WTC11 (cell line): Measurements from ENCODE around the gene ATG101. TPM values are rescaled to one million over a fixed set of nuclear protein-coding genes. Genes with fewer than 3 reads are reported as not detected.
A peak's percentile ranks its signal among the peaks of the same experiment; 100 is the strongest.

Experiments
- ATAC-seq: fragments of 200-7000 bp; cut with Tn5 transposase; 2 replicates; pipeline ENCODE4 v1.10.0; 2021; ENCODE audit warnings: mild to moderate bottlenecking, moderate library complexity
- CTCF ChIA-PET: fragments of 300-600 bp; sonication (Branson Sonifier 250); formaldehyde crosslinking; loops from one replicate; lab custom pipeline; 2021; ENCODE audit warnings: antibody characterized with exemption; lab: Charles Lee
- POLR2A ChIA-PET: fragments of 350-600 bp; sonication (Branson Sonifier 250); formaldehyde crosslinking; loops from one replicate; lab custom pipeline; 2021; ENCODE audit warnings: antibody characterized with exemption; lab: Charles Lee
- DNase-seq: peaks from one replicate; pipeline ENCODE4 v3.0.0; 2021; ENCODE audit warnings: low spot score
- H3K27ac Mint-ChIP-seq: 2 replicates; pipeline ENCODE4 v1.8.0; 2021; ENCODE audit warnings: mixed read lengths
- H3K27me3 Mint-ChIP-seq: 2 replicates; pipeline ENCODE4 v1.8.0; 2021; ENCODE audit warnings: low read depth, mild to moderate bottlenecking, moderate library complexity, mixed read lengths
- H3K36me3 Mint-ChIP-seq: 2 replicates; pipeline ENCODE4 v1.8.0; 2021; ENCODE audit warnings: mixed read lengths
- H3K4me1 Mint-ChIP-seq: 2 replicates; pipeline ENCODE4 v1.8.0; 2022; ENCODE audit warnings: mixed read lengths
- H3K4me3 Mint-ChIP-seq: 2 replicates; pipeline ENCODE4 v1.8.0; 2021; ENCODE audit warnings: mild to moderate bottlenecking, moderate library complexity, mixed read lengths
- H3K9me3 Mint-ChIP-seq: 2 replicates; pipeline ENCODE4 v1.8.0; 2021; ENCODE audit warnings: mixed read lengths
- CREB1 ChIP-seq: sonication (generic); formaldehyde crosslinking; IDR thresholded peaks from 2 replicates; pipeline ENCODE4 v1.8.0; 2023; ENCODE audit warnings: mild to moderate bottlenecking, missing genetic modification reagents
- FOXP1 ChIP-seq: sonication (generic); formaldehyde crosslinking; IDR thresholded peaks from 2 replicates; pipeline ENCODE4 v1.8.0; 2022; ENCODE audit warnings: missing genetic modification reagents, mild to moderate bottlenecking, moderate library complexity, borderline replicate concordance
- JAZF1 ChIP-seq: fragments of 250-450 bp; sonication (Bioruptor Pico); IDR thresholded peaks from 2 replicates; pipeline ENCODE4 v1.9.0; 2021; ENCODE audit warnings: moderate library complexity, mild to moderate bottlenecking, inconsistent platforms
- KAT7 ChIP-seq: sonication (generic); formaldehyde crosslinking; IDR thresholded peaks from 2 replicates; pipeline ENCODE4 v1.8.1; 2023; ENCODE audit warnings: missing genetic modification reagents, mild to moderate bottlenecking, borderline replicate concordance
- PRRX2 ChIP-seq: fragments of 250-450 bp; sonication (Bioruptor Pico); IDR thresholded peaks from 2 replicates; pipeline ENCODE4 v1.8.0; 2021; ENCODE audit warnings: mild to moderate bottlenecking
- RELA ChIP-seq: sonication (generic); formaldehyde crosslinking; IDR thresholded peaks from 2 replicates; pipeline ENCODE4 v1.8.1; 2022; ENCODE audit warnings: missing genetic modification reagents, mild to moderate bottlenecking, borderline replicate concordance
- RORB ChIP-seq: fragments of 250-450 bp; sonication (Bioruptor Pico); IDR thresholded peaks from 2 replicates; pipeline ENCODE4 v1.9.0; 2021; ENCODE audit warnings: mild to moderate bottlenecking
- TCF7 ChIP-seq: sonication (generic); formaldehyde crosslinking; IDR thresholded peaks from 2 replicates; pipeline ENCODE4 v1.8.0; 2022; ENCODE audit warnings: mild to moderate bottlenecking, low read depth, missing genetic modification reagents, moderate library complexity
- TEAD4 ChIP-seq: sonication (generic); formaldehyde crosslinking; IDR thresholded peaks from 2 replicates; pipeline ENCODE4 v1.8.0; 2022; ENCODE audit warnings: mild to moderate bottlenecking, missing genetic modification reagents
- TP53 ChIP-seq: sonication (generic); formaldehyde crosslinking; IDR thresholded peaks from 2 replicates; pipeline ENCODE4 v1.8.1; 2023; ENCODE audit warnings: mild to moderate bottlenecking, missing genetic modification reagents
- ZNF396 ChIP-seq: fragments of 250-450 bp; sonication (Bioruptor Pico); IDR thresholded peaks from 2 replicates; pipeline ENCODE4 v1.8.0; 2021; ENCODE audit warnings: mild to moderate bottlenecking, moderate library complexity, borderline replicate concordance
- total RNA-seq: library from RNA; stranded (reverse); gene quantifications from 3 replicates; pipeline ENCODE4 v1.2.3, GENCODE V29; 2021
- TF ChIP-seq, protein P1 (sequence below): sonication (generic); formaldehyde crosslinking; IDR thresholded peaks from 2 replicates; pipeline ENCODE4 v1.8.1; 2023; ENCODE audit warnings: mild to moderate bottlenecking, missing genetic modification reagents
- TF ChIP-seq, protein P2 (sequence below): sonication (generic); formaldehyde crosslinking; IDR thresholded peaks from 2 replicates; pipeline ENCODE4 v1.8.1; 2022; ENCODE audit warnings: mild to moderate bottlenecking, missing genetic modification reagents, moderate library complexity, borderline replicate concordance
- TF ChIP-seq, protein P3 (sequence below): sonication (generic); formaldehyde crosslinking; IDR thresholded peaks from 2 replicates; pipeline ENCODE4 v1.8.1; 2023; ENCODE audit warnings: mild to moderate bottlenecking, moderate library complexity, missing genetic modification reagents
- TF ChIP-seq, protein P4 (sequence below): fragments of 250-450 bp; sonication (Bioruptor Pico); IDR thresholded peaks from 2 replicates; pipeline ENCODE4 v1.8.0; 2021; ENCODE audit warnings: mild to moderate bottlenecking
- TF ChIP-seq, protein P5 (sequence below): sonication (generic); formaldehyde crosslinking; conservative IDR thresholded peaks from 2 replicates; pipeline ENCODE4 v1.8.1; 2022; ENCODE audit warnings: mild to moderate bottlenecking, missing genetic modification reagents
- TF ChIP-seq, protein P6 (sequence below): sonication (generic); formaldehyde crosslinking; IDR thresholded peaks from 2 replicates; pipeline ENCODE4 v1.8.1; 2023; ENCODE audit warnings: mild to moderate bottlenecking, missing genetic modification reagents, borderline replicate concordance
- TF ChIP-seq, protein P7 (sequence below): sonication (generic); formaldehyde crosslinking; IDR thresholded peaks from 2 replicates; pipeline ENCODE4 v1.8.1; 2023; ENCODE audit warnings: mild to moderate bottlenecking, missing genetic modification reagents, moderate library complexity
- TF ChIP-seq, protein P8 (sequence below): sonication (generic); formaldehyde crosslinking; IDR thresholded peaks from 2 replicates; pipeline ENCODE4 v1.8.0; 2023; ENCODE audit warnings: missing genetic modification reagents, mild to moderate bottlenecking, borderline replicate concordance

Gene ATG101
- total RNA-seq, 1 experiment from 2014 or later = 52.1 TPM

DNA sequence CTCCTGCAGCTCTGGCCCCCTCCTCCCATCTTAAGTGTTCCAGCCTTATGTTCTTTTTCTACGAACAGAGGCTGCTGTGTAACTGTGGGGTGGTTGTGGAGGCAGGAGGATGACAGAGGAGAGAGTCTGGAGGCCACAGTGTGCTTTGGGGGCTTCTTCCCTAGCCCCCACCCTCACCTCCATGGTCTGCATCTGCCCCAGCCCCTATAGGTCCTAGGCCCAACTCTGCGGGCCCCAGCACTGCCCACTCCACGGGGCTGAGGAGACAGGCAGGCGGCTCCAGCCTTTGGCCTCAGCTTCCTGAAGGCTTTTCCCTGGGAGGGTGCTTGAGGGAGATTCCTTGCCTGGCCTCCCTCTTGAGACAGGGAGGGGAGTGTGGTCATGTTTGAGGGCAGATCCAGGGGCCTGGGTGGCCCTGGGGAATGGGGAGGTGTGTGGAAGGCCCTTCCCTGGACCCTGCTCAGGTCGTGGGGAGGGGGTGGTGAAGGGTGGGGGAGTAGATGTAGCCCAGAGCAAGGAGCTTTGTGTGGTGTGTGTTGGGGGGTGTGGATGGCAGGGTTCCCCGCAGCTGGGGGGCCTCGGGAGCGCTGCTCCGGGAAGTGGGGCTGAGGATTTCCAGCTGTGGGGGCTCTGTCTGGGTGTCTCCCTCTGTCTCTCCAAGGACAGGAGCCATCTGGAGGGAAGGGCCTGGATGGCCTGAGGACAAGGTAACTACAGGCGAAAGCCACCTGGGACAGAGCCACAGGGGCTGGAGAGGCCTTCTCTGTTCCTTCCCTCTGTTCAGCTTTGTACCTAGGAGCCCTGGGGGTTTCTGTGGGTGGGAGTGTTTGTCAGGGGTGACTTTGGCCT, 10.8 kb downstream of the ATG101 start (continued):
- TF ChIP-seq, protein P1, sequence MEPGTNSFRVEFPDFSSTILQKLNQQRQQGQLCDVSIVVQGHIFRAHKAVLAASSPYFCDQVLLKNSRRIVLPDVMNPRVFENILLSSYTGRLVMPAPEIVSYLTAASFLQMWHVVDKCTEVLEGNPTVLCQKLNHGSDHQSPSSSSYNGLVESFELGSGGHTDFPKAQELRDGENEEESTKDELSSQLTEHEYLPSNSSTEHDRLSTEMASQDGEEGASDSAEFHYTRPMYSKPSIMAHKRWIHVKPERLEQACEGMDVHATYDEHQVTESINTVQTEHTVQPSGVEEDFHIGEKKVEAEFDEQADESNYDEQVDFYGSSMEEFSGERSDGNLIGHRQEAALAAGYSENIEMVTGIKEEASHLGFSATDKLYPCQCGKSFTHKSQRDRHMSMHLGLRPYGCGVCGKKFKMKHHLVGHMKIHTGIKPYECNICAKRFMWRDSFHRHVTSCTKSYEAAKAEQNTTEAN (CRISPR knock-in tag) = no peak
- TF ChIP-seq, protein P2, sequence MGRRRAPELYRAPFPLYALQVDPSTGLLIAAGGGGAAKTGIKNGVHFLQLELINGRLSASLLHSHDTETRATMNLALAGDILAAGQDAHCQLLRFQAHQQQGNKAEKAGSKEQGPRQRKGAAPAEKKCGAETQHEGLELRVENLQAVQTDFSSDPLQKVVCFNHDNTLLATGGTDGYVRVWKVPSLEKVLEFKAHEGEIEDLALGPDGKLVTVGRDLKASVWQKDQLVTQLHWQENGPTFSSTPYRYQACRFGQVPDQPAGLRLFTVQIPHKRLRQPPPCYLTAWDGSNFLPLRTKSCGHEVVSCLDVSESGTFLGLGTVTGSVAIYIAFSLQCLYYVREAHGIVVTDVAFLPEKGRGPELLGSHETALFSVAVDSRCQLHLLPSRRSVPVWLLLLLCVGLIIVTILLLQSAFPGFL (CRISPR knock-in tag) = no peak
- TF ChIP-seq, protein P3, sequence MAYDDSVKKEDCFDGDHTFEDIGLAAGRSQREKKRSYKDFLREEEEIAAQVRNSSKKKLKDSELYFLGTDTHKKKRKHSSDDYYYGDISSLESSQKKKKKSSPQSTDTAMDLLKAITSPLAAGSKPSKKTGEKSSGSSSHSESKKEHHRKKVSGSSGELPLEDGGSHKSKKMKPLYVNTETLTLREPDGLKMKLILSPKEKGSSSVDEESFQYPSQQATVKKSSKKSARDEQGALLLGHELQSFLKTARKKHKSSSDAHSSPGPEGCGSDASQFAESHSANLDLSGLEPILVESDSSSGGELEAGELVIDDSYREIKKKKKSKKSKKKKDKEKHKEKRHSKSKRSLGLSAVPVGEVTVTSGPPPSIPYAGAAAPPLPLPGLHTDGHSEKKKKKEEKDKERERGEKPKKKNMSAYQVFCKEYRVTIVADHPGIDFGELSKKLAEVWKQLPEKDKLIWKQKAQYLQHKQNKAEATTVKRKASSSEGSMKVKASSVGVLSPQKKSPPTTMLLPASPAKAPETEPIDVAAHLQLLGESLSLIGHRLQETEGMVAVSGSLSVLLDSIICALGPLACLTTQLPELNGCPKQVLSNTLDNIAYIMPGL (CRISPR knock-in tag) = no peak
- TF ChIP-seq KAT7 = no peak
- TF ChIP-seq, protein P4, sequence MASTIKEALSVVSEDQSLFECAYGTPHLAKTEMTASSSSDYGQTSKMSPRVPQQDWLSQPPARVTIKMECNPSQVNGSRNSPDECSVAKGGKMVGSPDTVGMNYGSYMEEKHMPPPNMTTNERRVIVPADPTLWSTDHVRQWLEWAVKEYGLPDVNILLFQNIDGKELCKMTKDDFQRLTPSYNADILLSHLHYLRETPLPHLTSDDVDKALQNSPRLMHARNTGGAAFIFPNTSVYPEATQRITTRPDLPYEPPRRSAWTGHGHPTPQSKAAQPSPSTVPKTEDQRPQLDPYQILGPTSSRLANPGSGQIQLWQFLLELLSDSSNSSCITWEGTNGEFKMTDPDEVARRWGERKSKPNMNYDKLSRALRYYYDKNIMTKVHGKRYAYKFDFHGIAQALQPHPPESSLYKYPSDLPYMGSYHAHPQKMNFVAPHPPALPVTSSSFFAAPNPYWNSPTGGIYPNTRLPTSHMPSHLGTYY = no peak
- TF ChIP-seq, protein P5, sequence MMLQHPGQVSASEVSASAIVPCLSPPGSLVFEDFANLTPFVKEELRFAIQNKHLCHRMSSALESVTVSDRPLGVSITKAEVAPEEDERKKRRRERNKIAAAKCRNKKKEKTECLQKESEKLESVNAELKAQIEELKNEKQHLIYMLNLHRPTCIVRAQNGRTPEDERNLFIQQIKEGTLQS = no peak
- no peak for TF ChIP-seq RORB (CRISPR knock-in tag)
- TF ChIP-seq TCF7 (CRISPR knock-in tag) = no peak
- TF ChIP-seq TP53 (CRISPR knock-in tag) = no peak
- TF ChIP-seq, protein P6, sequence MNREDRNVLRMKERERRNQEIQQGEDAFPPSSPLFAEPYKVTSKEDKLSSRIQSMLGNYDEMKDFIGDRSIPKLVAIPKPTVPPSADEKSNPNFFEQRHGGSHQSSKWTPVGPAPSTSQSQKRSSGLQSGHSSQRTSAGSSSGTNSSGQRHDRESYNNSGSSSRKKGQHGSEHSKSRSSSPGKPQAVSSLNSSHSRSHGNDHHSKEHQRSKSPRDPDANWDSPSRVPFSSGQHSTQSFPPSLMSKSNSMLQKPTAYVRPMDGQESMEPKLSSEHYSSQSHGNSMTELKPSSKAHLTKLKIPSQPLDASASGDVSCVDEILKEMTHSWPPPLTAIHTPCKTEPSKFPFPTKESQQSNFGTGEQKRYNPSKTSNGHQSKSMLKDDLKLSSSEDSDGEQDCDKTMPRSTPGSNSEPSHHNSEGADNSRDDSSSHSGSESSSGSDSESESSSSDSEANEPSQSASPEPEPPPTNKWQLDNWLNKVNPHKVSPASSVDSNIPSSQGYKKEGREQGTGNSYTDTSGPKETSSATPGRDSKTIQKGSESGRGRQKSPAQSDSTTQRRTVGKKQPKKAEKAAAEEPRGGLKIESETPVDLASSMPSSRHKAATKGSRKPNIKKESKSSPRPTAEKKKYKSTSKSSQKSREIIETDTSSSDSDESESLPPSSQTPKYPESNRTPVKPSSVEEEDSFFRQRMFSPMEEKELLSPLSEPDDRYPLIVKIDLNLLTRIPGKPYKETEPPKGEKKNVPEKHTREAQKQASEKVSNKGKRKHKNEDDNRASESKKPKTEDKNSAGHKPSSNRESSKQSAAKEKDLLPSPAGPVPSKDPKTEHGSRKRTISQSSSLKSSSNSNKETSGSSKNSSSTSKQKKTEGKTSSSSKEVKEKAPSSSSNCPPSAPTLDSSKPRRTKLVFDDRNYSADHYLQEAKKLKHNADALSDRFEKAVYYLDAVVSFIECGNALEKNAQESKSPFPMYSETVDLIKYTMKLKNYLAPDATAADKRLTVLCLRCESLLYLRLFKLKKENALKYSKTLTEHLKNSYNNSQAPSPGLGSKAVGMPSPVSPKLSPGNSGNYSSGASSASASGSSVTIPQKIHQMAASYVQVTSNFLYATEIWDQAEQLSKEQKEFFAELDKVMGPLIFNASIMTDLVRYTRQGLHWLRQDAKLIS = no peak
- TF ChIP-seq, protein P7, sequence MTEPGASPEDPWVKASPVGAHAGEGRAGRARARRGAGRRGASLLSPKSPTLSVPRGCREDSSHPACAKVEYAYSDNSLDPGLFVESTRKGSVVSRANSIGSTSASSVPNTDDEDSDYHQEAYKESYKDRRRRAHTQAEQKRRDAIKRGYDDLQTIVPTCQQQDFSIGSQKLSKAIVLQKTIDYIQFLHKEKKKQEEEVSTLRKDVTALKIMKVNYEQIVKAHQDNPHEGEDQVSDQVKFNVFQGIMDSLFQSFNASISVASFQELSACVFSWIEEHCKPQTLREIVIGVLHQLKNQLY (CRISPR knock-in tag) = no peak

DNA sequence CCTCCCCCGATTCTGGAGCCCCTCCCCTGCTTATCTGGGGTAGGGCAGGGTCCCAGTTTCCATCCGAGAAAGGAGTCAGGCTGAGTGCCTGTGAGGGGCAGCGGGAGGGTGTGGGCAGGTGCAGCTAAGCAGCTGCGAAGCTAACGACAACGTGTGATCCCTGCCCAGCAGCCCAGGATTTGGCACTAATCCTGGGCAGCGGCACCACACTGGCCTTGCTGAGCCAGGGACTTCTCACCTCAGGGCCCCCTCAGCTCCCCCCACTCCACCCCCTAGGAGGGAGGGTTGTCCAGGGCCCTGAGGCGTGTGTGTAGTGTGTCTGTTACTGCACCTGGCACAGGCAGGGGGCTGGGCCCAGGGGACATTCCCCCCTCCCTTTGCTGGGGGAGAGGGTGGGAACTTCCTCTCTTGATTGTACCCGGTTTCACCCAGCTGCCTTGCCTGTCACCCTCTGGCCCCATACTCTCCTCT, 11.5 kb downstream of the ATG101 start:
- no peak overlapping the region for H3K4me3 Mint-ChIP-seq
- POLR2A ChIA-PET = interaction anchor here (0.6 to 3.0 kb wide), 5 partner anchors 12 to 55 kb away, joined by 3 to 11 read pairs (median 4); partner anchors contain the start of genes ATG101 and NR4A1
- TF ChIP-seq JAZF1 (no peak), PRRX2 (CRISPR knock-in tag) (no peak), CREB1 (CRISPR knock-in tag) (no peak), ZNF396 (no peak), RELA (no peak), FOXP1 (CRISPR knock-in tag) (no peak), TEAD4 (CRISPR knock-in tag) (no peak)
- TF ChIP-seq, protein P8, sequence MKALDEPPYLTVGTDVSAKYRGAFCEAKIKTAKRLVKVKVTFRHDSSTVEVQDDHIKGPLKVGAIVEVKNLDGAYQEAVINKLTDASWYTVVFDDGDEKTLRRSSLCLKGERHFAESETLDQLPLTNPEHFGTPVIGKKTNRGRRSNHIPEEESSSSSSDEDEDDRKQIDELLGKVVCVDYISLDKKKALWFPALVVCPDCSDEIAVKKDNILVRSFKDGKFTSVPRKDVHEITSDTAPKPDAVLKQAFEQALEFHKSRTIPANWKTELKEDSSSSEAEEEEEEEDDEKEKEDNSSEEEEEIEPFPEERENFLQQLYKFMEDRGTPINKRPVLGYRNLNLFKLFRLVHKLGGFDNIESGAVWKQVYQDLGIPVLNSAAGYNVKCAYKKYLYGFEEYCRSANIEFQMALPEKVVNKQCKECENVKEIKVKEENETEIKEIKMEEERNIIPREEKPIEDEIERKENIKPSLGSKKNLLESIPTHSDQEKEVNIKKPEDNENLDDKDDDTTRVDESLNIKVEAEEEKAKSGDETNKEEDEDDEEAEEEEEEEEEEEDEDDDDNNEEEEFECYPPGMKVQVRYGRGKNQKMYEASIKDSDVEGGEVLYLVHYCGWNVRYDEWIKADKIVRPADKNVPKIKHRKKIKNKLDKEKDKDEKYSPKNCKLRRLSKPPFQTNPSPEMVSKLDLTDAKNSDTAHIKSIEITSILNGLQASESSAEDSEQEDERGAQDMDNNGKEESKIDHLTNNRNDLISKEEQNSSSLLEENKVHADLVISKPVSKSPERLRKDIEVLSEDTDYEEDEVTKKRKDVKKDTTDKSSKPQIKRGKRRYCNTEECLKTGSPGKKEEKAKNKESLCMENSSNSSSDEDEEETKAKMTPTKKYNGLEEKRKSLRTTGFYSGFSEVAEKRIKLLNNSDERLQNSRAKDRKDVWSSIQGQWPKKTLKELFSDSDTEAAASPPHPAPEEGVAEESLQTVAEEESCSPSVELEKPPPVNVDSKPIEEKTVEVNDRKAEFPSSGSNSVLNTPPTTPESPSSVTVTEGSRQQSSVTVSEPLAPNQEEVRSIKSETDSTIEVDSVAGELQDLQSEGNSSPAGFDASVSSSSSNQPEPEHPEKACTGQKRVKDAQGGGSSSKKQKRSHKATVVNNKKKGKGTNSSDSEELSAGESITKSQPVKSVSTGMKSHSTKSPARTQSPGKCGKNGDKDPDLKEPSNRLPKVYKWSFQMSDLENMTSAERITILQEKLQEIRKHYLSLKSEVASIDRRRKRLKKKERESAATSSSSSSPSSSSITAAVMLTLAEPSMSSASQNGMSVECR = no peak

More for the DNA sequence above, 11.5 kb downstream of the ATG101 start:
- Mint-ChIP-seq H3K9me3 (no peaks in the 10 kb centered on the region), H3K27me3 (no peaks in the 10 kb centered on the region), H3K36me3 (peaks cover 18% of the 10 kb centered on the region), H3K27ac (peak overlapping the region; percentile 48; the same call in 1 of the 2 replicates), H3K4me1 (peaks cover 19% of the 10 kb centered on the region)
- CTCF ChIA-PET = interaction anchor here (1.0 to 11.4 kb wide), 15 partner anchors 10 to 789 kb away, joined by 3 to 388 read pairs (median 10); partner anchors contain the start of genes ATG101 and NR4A1
- DNase-seq (no peak), ATAC-seq (no peak)
